GM12875 (cell line): ENCODE results near the gene C5orf15.

Source experiments
- H3K4me3 ChIP-seq: one replicate; pipeline ENCODE4 v1.5.1; 2011; ENCODE audit warnings: low read depth, low read length, control low read depth
- CTCF ChIP-seq: IDR thresholded peaks from 2 replicates; pipeline ENCODE4 v1.5.1; 2011; ENCODE audit warnings: low read depth, mild to moderate bottlenecking, control low read depth, inconsistent platforms, low read length, moderate library complexity, borderline replicate concordance; ENCODE audit not compliant: insufficient read depth

The C5orf15 gene

GRCh38 chr5:133992429-133993155, 24.2 kb upstream of the C5orf15 start:
- H3K4me3 ChIP-seq: no peak overlapping the region
- TF ChIP-seq CTCF: no peak

- no peak overlapping the region for H3K4me3 ChIP-seq
- TF ChIP-seq CTCF: no peak
These were observed 22.9 kb upstream of the C5orf15 start for GRCh38 chr5:133991171-133991910.

- no peak for TF ChIP-seq CTCF
- H3K4me3 ChIP-seq: no peak overlapping the region
These were observed 22.0 kb upstream of the C5orf15 start for GRCh38 chr5:133990396-133990795.

GRCh38 chr5:133985540-133986180, 17.2 kb upstream of the C5orf15 start:
- TF ChIP-seq CTCF: no peak
- no peak overlapping the region for H3K4me3 ChIP-seq

GRCh38 chr5:133983674-133984073, 15.2 kb upstream of the C5orf15 start:
- no peak for TF ChIP-seq CTCF
- H3K4me3 ChIP-seq: no peak overlapping the region

- no peak for TF ChIP-seq CTCF
- no peak overlapping the region for H3K4me3 ChIP-seq
These were observed 13.3 kb upstream of the C5orf15 start for GRCh38 chr5:133981714-133982113.
